ENCODE measurements around the gene PLAC8. TPM values are rescaled to one million over a fixed set of nuclear protein-coding genes. Genes with fewer than 3 reads are reported as not detected.
A peak's percentile ranks its signal among the peaks of the same experiment; 100 is the strongest.
"Not testable (repeated sequence)": the region's sequence is repeated elsewhere in the genome, so short reads cannot be mapped to it uniquely, and the experiment has no call there.

Gene PLAC8
- total and polyA plus RNA-seq, 5 experiments from 2014 or later = 222 to 615 (median 470) TPM

DNA sequence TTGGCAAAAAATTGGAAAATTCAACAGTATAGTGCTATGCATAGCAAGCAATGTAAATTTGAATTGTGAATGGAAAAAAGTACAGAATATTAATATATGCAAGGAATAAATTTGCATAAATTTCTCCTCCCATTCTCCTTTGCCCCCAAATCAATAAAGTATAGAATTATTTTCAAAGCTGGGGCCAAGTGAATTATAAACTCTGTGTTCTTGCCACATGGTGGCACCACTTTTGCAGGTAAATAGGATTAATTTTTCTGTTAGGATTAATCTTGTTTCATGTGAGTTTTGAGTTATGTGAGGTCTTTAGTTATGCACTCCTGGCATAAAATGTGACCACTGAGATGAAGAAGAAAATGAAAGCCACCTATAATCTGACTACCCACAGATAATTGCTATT is 59.6 kb downstream of the PLAC8 start:
- H3K27ac Mint-ChIP-seq = no peak overlapping the region
- no peak for ATAC-seq
- peaks cover 0 to 7% (median 3%) of the 10 kb centered on the region in 4 donors for H3K4me1 Mint-ChIP-seq
- POLR2A ChIA-PET = no interaction called here
- peaks cover 7 to 79% (median 11%) of the 10 kb centered on the region in 3 donors for H3K36me3 Mint-ChIP-seq
- H3K9me3 Mint-ChIP-seq = no peaks in the 10 kb centered on the region
- H3K27me3 Mint-ChIP-seq = no peaks in the 10 kb centered on the region
- no peak overlapping the region for H3K4me3 Mint-ChIP-seq
- peak in 5 of 10 donors; percentile 5 to 38 (median 22) for DNase-seq

DNA sequence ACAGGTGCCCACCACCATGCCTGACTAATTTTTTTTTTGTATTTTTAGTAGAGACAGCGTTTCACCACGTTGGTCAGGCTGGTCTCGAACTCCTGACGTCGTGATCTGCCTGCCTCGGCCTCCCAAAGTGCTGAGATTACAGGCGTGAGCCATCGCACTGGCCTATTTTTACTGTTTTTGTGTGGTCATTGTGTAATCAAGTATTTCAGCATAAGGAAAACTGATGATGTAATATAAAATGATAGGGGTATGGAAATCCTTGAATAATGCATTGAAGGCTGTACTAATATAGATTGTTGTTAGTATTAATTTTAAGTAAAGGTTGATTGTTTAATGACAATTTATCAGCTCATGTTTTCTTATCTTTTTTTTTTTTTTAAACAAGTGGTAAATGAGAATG is 65.7 kb downstream of the PLAC8 start:
- POLR2A ChIA-PET = interaction anchor here (0.6 kb wide), 2 partner anchors 37 to 212 kb away, joined by 3 read pairs; no protein-coding TSS in a partner anchor
- not testable (repeated sequence) for H3K9me3 Mint-ChIP-seq, H3K4me3 Mint-ChIP-seq, H3K27me3 Mint-ChIP-seq, ATAC-seq, DNase-seq
- peak overlapping the region in 1 of 10 donors; percentile 12 for H3K27ac Mint-ChIP-seq
- peaks cover 6 to 15% (median 11%) of the 10 kb centered on the region in 4 donors for H3K4me1 Mint-ChIP-seq
- H3K36me3 Mint-ChIP-seq = peaks cover 5 to 54% (median 7%) of the 10 kb centered on the region in 3 donors

DNA sequence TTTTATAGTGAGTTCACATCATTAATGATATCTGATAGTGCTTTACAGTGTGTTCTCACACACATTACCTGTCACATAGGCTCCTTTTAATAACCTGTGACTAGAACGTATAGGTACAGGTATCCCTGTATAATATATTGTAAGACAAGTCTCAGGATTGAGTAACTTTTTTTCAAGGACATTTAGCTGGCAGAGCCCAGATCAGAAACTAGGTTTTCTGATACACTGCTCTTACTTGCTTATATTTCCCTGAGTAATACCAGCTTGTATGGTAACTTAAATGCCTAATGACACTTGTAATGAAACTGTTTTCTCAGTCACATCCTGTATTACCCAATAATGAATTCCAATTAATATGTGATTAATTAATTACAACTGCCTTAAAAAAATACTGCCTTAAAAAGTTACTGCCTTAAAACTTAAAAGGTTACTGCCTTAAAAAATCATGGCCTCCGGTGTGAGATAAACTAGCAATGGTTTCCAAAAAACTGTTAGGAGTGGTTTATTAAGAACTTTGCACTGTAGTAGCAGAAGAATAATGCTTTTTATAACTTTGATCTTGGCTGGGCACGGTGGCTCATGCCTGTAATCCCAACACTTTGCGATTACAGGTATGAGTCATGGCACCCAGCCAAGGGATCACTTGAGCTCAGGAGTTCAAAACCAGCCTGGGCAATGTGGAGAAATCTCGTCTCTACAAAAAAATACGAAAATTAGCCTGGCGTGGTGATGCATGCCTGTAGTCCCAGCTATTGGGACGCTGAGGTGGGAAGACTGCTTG is 67.6 kb downstream of the PLAC8 start:
- Mint-ChIP-seq H3K4me3 (no peak overlapping the region), H3K36me3 (peaks cover 2 to 40% (median 5%) of the 10 kb centered on the region in 3 donors), H3K9me3 (no peaks in the 10 kb centered on the region), H3K27ac (no peak overlapping the region), H3K27me3 (no peaks in the 10 kb centered on the region), H3K4me1 (peaks cover 5 to 20% (median 12%) of the 10 kb centered on the region in 4 donors)
- DNase-seq (no peak), ATAC-seq (no peak)
- POLR2A ChIA-PET = interaction anchor here (1.4 kb wide), 1 partner anchor 12 kb away, joined by 4 read pairs; the partner anchor contains the start of gene COPS4

DNA sequence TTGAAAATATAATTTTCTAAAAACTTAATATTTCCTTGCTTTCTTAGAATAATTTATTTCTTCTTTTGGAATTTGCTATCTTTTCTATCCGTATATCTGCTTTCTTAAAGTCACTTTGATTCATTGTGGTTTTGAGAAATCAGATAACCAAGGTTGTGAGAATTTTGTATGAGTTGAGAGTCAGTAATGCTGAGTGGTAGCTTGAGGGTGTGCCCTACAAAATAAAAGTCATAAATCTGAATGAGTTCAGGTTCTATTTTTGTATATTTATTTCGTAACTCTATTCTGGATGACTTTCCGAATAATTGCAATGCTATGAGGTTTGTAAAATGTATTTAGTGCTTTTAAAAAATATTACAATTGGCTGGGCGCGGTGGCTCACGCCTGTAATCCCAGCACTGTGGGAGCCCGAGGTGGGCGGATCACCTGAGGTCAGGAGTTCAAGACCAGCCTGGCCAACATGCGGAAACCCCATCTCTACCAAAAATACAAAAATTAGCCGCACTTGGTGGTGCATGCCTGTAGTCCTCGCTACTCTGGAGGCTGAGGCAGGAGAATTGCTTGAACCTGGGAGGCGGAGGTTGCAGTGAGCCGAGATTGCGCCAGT is 70.6 kb downstream of the PLAC8 start:
- no peaks in the 10 kb centered on the region for H3K9me3 Mint-ChIP-seq
- no peaks in the 10 kb centered on the region for H3K27me3 Mint-ChIP-seq
- H3K4me1 Mint-ChIP-seq = peaks cover 12 to 36% (median 27%) of the 10 kb centered on the region in 4 donors
- no peak for ATAC-seq
- DNase-seq = no peak
- POLR2A ChIA-PET = no interaction called here
- H3K4me3 Mint-ChIP-seq = no peak overlapping the region
- H3K27ac Mint-ChIP-seq = no peak overlapping the region
- H3K36me3 Mint-ChIP-seq = peaks cover 0 to 25% (median 0%) of the 10 kb centered on the region in 3 donors

DNA sequence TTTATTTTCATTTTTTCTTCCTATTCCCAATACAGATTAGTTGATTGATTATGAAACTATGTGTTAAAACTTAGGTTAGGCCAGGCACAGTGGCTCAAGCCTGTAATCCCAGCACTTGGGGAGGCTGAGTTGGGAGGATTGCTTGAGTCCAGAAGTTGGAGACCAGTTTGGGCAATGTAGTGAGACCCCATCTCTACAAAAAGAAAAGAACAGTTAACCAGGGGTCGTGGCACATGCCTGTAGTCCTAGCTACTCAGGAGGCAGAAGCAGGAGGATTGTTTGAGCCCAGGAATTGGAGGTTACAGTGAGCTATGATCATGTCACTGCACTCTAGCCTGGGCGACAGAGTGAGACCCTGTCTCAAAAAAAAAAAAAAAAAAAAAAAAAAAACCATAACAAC is 71.4 kb downstream of the PLAC8 start:
- not testable (repeated sequence) for H3K27ac Mint-ChIP-seq, H3K9me3 Mint-ChIP-seq

DNA sequence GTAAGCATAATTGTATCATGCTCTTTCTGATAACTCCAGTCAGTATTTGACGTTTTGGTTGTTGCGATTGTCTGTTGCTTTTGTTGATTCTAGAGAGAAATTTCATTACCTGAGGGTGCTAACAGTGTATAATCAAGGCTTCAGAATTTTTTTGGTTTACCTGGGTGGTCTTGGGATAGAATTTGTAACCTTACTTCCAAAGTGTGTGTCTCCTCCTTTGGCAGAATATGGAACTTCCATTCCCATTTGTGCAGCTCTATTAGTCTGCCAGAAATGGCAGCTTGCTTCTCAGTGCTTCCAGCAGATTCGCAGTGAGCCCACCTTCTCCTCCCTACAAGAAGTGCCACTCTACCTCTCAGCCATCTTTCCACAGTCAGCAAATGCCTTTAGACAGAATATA is 74.3 kb downstream of the PLAC8 start:
- Mint-ChIP-seq H3K4me3 (no peak overlapping the region), H3K27ac (peak overlapping the region in 3 of 10 donors; percentile 11 to 55 (median 15)), H3K4me1 (peaks cover 17 to 58% (median 49%) of the 10 kb centered on the region in 4 donors), H3K9me3 (no peaks in the 10 kb centered on the region), H3K36me3 (peaks cover 0 to 14% (median 1%) of the 10 kb centered on the region in 3 donors), H3K27me3 (no peaks in the 10 kb centered on the region)
- POLR2A ChIA-PET = interaction anchor here (0.6 to 1.2 kb wide), 2 partner anchors 28 to 51 kb away, joined by 3 read pairs; no protein-coding TSS in a partner anchor
- no peak for DNase-seq
- no peak for ATAC-seq

More for the DNA sequence above, 71.4 kb downstream of the PLAC8 start:
- DNase-seq, ATAC-seq, H3K27me3 Mint-ChIP-seq, POLR2A ChIA-PET, H3K4me3 Mint-ChIP-seq: not testable (repeated sequence)
- peaks cover 13 to 42% (median 31%) of the 10 kb centered on the region in 4 donors for H3K4me1 Mint-ChIP-seq
- peaks cover 0 to 21% (median 1%) of the 10 kb centered on the region in 3 donors for H3K36me3 Mint-ChIP-seq

Other genes starting within 250 kb of the PLAC8 start
- gene SEC31A, start 223.6 kb downstream of the PLAC8 start, total RNA-seq = 100 to 1,000 TPM; 130 to 145 TPM
- 100 to 1,000 TPM; 101 to 131 (median 112) TPM for gene SEC31A, start 223.6 kb downstream of the PLAC8 start, polyA plus RNA-seq
- 1 to 10 TPM; 4.1 to 6.0 TPM for gene THAP9, start 214.0 kb downstream of the PLAC8 start, total RNA-seq
- gene THAP9, start 214.0 kb downstream of the PLAC8 start, polyA plus RNA-seq = 1 to 10 TPM; 1.6 to 2.9 (median 1.7) TPM
- 10 to 100 TPM; 23.6 to 24.1 TPM for gene LIN54, start 103.9 kb downstream of the PLAC8 start, total RNA-seq
- 10 to 100 TPM in 1 of 3 donors, 1 to 10 TPM in 2; 9.4 to 10.7 (median 9.5) TPM for gene LIN54, start 103.9 kb downstream of the PLAC8 start, polyA plus RNA-seq
- 10 to 100 TPM; 26.1 to 28.9 TPM for gene COPS4, start 79.5 kb downstream of the PLAC8 start, total RNA-seq
- 10 to 100 TPM; 58.4 to 62.5 (median 61.2) TPM for gene COPS4, start 79.5 kb downstream of the PLAC8 start, polyA plus RNA-seq
- 1 to 10 TPM; 5.3 to 5.9 TPM for gene COQ2, start 170.1 kb upstream of the PLAC8 start, total RNA-seq
- gene COQ2, start 170.1 kb upstream of the PLAC8 start, polyA plus RNA-seq = 1 to 10 TPM; 5.0 to 8.1 (median 5.2) TPM
- gene HPSE, start 220.1 kb upstream of the PLAC8 start, total RNA-seq = 1 to 10 TPM; 5.0 to 5.3 TPM
- gene HPSE, start 220.1 kb upstream of the PLAC8 start, polyA plus RNA-seq = 1 to 10 TPM; 2.5 to 3.4 (median 2.9) TPM

Measured in naive thymus-derived CD8-positive, alpha-beta T cell (primary cell).